KOPT-K1 (cell line): ENCODE data around the gene IGDCC3.
"Not testable (repeated sequence)": the region's sequence is repeated elsewhere in the genome, so short reads cannot be mapped to it uniquely, and the experiment has no call there.

Experiments used
- H3K27ac ChIP-seq: fragments of 200-600 bp; sonication (generic); 2 replicates; pipeline ENCODE4 v1.5.1; 2016; ENCODE audit warnings: antibody characterized with exemption, mild to moderate bottlenecking, low read depth, low read length; ENCODE audit not compliant: poor library complexity, severe bottlenecking
- H3K36me3 ChIP-seq: fragments of 200-600 bp; sonication (generic); 2 replicates; pipeline ENCODE4 v1.5.1; 2017; ENCODE audit warnings: antibody characterized with exemption, mild to moderate bottlenecking, low read length, moderate library complexity; ENCODE audit not compliant: insufficient read depth
- H3K9me3 ChIP-seq: fragments of 200-600 bp; sonication (generic); 2 replicates; pipeline ENCODE4 v1.5.1; 2017; ENCODE audit warnings: antibody characterized with exemption, low read length, mild to moderate bottlenecking; ENCODE audit not compliant: insufficient read depth, poor library complexity, severe bottlenecking

Gene IGDCC3

DNA sequence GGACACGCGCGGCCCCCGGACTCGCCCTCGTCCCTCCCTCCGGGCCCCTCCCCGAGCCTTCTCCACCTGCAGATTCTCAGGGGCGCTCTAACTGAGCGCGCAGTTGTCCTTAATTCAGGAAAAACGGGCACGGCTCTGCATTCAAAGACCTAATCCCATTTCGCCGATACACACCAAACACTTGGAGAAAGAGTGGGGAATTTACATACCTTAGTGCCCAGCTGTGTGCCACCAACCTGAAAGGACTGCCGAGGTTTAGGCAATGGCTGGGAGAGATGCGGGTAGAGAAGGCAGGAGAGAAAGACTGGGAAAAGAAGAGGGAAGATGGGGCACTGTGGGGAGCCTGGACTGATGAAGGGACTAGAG lies 21.8 kb downstream of the IGDCC3 start:
- peaks cover 19% of the 10 kb centered on the region for H3K9me3 ChIP-seq
- no peaks in the 10 kb centered on the region for H3K36me3 ChIP-seq
- H3K27ac ChIP-seq: no peak overlapping the region

GRCh38 chr15:65355173-65355987 lies 22.4 kb downstream of the IGDCC3 start:
- H3K9me3 ChIP-seq: peaks cover 19% of the 10 kb centered on the region
- no peaks in the 10 kb centered on the region for H3K36me3 ChIP-seq
- no peak overlapping the region for H3K27ac ChIP-seq

DNA sequence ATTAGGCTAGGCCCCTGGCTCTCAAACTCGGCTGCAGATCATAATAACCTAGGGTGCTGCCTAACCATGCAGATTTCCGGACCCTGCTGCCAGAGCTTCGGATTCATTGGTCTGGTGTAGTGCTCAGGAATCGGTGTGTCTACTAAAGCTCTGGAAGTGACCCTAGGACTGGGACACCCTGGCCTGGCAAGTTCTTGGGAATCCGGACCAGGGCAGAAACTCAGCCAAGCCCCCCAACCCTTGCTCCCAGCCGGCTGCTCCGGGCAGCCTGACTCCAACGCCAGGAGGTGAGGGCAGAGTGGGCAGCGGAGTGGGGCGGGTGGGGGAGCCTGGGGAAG lies 23.0 kb downstream of the IGDCC3 start:
- H3K27ac ChIP-seq: no peak overlapping the region
- H3K9me3 ChIP-seq: peaks cover 19% of the 10 kb centered on the region
- H3K36me3 ChIP-seq: no peaks in the 10 kb centered on the region

DNA sequence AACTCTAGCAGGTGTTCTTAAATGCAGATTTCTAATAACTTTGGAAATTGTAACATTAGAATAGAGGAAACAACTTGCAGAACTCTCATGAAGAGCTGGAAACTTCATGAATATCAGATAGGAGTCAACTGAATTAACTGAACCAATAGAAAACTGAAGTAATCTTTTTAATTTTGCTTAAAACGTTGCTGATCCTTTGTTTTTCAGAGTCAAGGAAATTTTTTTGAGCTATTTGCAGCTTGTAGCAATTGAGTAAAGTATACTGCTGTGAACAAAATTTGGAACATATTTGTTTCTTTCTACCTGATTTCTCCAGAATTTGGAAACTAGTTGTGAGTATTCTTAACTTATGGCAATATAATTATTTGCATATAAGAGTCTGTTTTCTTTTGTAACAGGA lies 25.8 kb downstream of the IGDCC3 start:
- H3K36me3 ChIP-seq, H3K27ac ChIP-seq: not testable (repeated sequence)
- peaks cover 19% of the 10 kb centered on the region for H3K9me3 ChIP-seq

GRCh38 chr15:65349338-65349737 lies 28.5 kb downstream of the IGDCC3 start:
- Histone ChIP-seq H3K9me3 (peaks cover 19% of the 10 kb centered on the region), H3K27ac (no peak overlapping the region), H3K36me3 (no peaks in the 10 kb centered on the region)

- not testable (repeated sequence) for H3K27ac ChIP-seq, H3K36me3 ChIP-seq
- H3K9me3 ChIP-seq: peaks cover 13% of the 10 kb centered on the region
Observed at GRCh38 chr15:65347756-65348155, 30.0 kb downstream of the IGDCC3 start.

GRCh38 chr15:65346856-65347598 lies 30.8 kb downstream of the IGDCC3 start:
- H3K36me3 ChIP-seq: no peaks in the 10 kb centered on the region
- no peak overlapping the region for H3K27ac ChIP-seq
- peaks cover 6% of the 10 kb centered on the region for H3K9me3 ChIP-seq

DNA sequence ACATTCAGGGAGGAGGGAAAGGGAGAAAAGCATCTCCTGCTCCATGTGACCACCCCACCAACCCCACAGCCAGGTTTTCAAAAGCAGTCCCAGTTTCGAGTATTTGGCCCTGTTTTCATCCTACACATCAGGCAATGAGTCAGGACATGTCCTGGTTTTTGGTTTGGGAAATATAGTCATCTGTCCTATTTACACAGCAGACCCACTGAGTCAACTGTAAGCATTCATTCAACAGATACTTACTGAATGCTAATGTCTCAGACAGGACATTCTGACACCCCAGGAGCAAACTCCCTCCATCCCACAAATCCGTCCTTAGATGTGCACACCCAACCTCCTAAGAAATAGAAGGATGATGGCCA lies 32.9 kb downstream of the IGDCC3 start:
- Histone ChIP-seq H3K27ac (no peak overlapping the region), H3K36me3 (no peaks in the 10 kb centered on the region), H3K9me3 (no peaks in the 10 kb centered on the region)

DNA sequence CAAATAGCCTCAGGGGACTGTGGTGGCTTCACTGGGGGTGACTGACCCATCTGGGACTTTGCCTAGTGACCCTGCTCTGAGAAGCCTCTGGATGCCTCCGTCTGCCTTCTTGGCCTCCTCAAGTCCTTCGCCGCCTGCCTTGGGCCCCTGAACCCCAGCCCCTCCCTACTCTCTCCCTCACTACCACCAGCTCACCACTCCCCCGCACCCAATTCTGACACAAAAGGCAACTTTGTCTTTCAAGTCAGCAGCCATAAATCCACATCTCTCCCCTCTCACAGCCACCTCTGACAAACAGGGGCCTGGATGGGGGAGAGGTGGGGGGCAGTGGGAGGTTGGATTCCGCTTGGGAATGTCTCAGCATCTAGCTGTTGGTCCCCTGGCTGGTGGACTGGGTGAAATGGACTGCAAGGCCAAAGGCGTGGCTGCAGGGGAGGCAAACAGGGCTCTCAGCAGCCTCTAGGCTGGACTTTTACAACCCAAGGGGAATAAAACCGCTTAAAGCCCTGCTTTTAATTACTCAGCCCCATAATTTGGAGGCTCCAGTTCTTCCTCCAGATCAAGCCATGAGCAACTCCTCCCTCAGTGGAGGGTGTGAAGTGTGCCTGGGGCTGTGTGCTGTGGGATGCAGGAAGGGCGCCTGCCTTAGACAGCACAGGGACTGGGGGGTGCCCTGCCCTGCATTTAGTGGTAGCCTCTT lies 33.4 kb downstream of the IGDCC3 start:
- Histone ChIP-seq H3K27ac (no peak overlapping the region), H3K36me3 (no peaks in the 10 kb centered on the region)

GRCh38 chr15:65343374-65343981 lies 34.3 kb downstream of the IGDCC3 start:
- H3K27ac ChIP-seq: no peak overlapping the region
- no peaks in the 10 kb centered on the region for H3K9me3 ChIP-seq
- no peaks in the 10 kb centered on the region for H3K36me3 ChIP-seq

More for the DNA sequence above, 33.4 kb downstream of the IGDCC3 start:
- no peaks in the 10 kb centered on the region for H3K9me3 ChIP-seq

- Histone ChIP-seq H3K36me3 (no peaks in the 10 kb centered on the region), H3K9me3 (no peaks in the 10 kb centered on the region), H3K27ac (no peak overlapping the region)
Observed at GRCh38 chr15:65342493-65342892, 35.3 kb downstream of the IGDCC3 start.

DNA sequence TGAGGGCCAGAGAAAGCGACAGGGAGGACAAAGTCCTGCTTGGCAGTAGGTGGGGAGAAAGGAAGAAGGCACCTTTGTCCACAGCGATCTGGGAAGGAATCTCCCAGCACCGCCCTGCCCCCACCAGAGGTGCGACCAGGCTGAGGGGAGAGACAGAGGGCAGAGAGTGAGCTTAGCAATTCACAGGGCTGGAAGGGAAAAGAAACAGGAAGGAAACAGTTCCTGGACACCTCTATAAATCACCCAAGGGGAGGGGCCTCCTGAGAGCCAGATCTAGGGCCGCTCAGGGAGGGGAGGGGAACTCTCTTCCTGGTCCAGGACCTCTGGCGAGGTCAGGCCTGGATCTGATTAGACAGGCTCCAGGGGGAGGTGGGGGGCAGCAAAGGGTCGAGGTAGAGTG lies 37.9 kb downstream of the IGDCC3 start:
- Histone ChIP-seq H3K9me3 (no peaks in the 10 kb centered on the region), H3K36me3 (no peaks in the 10 kb centered on the region), H3K27ac (no peak overlapping the region)

DNA sequence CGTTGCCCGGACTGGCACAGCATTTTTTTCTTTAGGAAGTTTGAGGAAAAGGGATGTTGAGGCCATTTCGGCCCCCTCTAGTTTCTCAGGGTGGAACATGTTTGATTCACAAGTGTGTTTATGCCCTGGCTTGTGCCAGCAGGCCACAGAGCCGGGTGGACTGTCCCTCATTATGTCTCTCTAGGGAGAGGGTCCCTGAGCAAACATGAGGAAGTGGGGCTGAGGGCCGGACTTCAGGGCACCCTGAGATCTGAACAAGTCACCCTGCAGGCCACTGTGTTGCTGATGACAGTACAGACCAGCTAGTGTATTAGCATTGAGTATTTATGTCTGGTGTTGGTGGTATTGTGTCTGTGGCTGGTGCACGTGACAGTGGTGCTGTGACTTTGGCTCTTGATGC lies 38.4 kb downstream of the IGDCC3 start:
- H3K36me3 ChIP-seq: no peaks in the 10 kb centered on the region
- no peak overlapping the region for H3K27ac ChIP-seq
- no peaks in the 10 kb centered on the region for H3K9me3 ChIP-seq

DNA sequence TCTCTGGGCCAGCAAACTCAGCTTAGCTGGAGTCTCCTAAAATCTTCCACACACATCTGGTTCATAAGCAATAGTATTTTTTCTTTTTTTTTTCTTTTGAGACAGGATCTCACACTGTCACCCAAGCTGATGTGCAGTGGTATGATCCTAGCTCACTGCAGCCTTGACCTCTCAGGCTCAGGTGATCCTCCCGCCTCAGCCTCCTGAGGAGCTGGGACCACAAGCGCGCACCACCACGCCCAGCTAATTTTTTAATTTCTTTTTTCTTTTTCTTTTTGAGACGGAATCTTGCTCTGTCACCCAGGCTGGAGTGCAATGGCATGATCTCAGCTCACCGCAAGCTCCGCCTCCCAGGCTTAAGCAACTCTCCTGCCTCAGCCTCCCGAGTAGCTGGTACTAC lies 39.0 kb downstream of the IGDCC3 start:
- Histone ChIP-seq H3K27ac (no peak overlapping the region), H3K9me3 (no peaks in the 10 kb centered on the region), H3K36me3 (no peaks in the 10 kb centered on the region)

DNA sequence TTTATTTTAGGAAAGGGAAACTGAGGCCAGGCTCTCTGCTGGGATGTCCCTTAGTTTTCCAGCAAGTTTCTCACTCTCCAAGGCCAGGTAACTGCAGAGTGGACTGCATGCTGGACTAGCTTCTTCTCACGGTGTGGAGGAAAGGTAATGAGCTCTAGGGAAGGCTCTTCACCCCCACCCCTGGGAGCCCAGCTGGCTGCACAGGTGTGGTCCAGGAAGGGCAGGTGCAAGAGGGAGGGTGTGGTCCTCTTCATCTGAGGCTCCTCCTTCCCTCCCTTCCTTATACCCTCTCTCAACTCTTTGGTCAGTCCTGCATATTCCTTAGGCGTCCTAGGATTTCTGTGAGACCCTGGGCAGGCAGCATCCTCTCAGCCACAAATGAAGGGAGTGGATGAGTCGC lies 39.4 kb downstream of the IGDCC3 start:
- H3K36me3 ChIP-seq: no peaks in the 10 kb centered on the region
- no peaks in the 10 kb centered on the region for H3K9me3 ChIP-seq
- H3K27ac ChIP-seq: no peak overlapping the region
